ENCODE results near the gene FURIN.

- no peak for TF ChIP-seq POLR2AphosphoS5 (IDR thresholded peaks at IDR 0.05; ENCODE audit: insufficient read depth in 1 of 2, low read depth in 1 of 2)
- no peak for TF ChIP-seq CTCF (IDR thresholded peaks at IDR 0.05)
Measured at GRCh38 chr15:90873488-90873997, 5.2 kb downstream of the FURIN start.

Measured in vagina (tissue), 2 donors.